Measurements from ENCODE around the gene ABCC1. TPM values are rescaled to one million over a fixed set of nuclear protein-coding genes. Genes with fewer than 3 reads are reported as not detected.

Gene ABCC1
- polyA plus RNA-seq, 1 of the 3 experiments (the other 2 are of a cell fraction) = 23.7 TPM

DNA sequence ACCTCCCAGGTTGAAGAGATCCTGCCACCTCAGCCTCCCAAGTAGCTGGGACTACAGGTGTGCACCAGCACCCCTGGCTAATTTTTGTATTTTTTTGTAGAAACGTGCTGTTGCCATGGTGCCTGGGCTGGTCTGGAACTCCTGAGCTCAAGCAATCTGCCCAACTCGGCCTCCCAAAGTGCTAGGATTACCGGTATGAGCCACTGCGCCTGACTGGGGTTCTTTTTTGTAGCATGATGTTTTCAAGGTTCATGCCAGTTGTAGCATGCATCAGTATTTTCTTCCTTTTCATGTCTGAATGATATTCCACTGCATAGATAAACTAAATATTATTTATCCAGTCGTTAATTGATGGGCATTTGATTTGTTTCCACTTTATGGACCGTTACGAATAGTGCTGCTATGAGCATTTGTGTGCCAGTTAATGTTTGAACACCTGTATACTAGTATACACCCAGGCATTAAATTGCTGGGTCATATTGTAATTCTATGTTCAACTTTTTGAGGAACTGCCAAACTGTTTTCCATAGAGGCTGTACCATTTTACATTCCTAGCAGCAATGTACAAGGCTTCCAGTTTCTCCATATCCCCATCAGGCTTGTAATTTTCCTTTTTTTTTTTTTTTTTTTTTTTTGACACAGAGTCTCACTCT is 36.2 kb upstream of the ABCC1 start:
- POLR2A ChIA-PET = no interaction called here
- no peak overlapping the region for H2AFZ ChIP-seq (ENCODE audit: low read depth)
- CTCF ChIA-PET = interaction anchor here (0.7 kb wide), 1 partner anchor 76 kb away, joined by 3 read pairs; no protein-coding TSS in a partner anchor
- H3K27me3 ChIP-seq (ENCODE audit: insufficient read depth) = no peaks in the 10 kb centered on the region
- H3K9ac ChIP-seq = no peak overlapping the region
- no peaks in the 10 kb centered on the region for H3K9me3 ChIP-seq
- no peaks in the 10 kb centered on the region for H3K4me1 ChIP-seq (ENCODE audit: control insufficient read depth in 1 of 2, insufficient read depth in 2 of 2, low read depth in 1 of 2, low read length in 1 of 2)
- H3K36me3 ChIP-seq (replicated peaks in 1 of 2; ENCODE audit: control insufficient read depth in 1 of 2, insufficient read depth in 2 of 2, low read length in 1 of 2) = no peaks in the 10 kb centered on the region
- H3F3A ChIP-seq (replicated peaks; ENCODE audit: insufficient read depth) = no peaks in the 10 kb centered on the region
- no peaks in the 10 kb centered on the region for H3K9me2 ChIP-seq
- WGBS (ENCODE audit: low lambda C conversion rate) = 68% methylated on average over 7 of the region's 7 CpGs
- H3K27ac ChIP-seq (ENCODE audit: low read depth in 2 of 2, low read length in 1 of 2) = no peak overlapping the region
- TF ChIP-seq YY1 (IDR thresholded peaks at IDR 0.05; ENCODE audit: low read depth) (no peak), EZH2phosphoT487 (IDR thresholded peaks at IDR 0.05; ENCODE audit: borderline replicate concordance, low read depth) (no peak), NRF1 (IDR thresholded peaks at IDR 0.05; ENCODE audit: low read depth, low read length) (no peak), FOXM1 (IDR thresholded peaks at IDR 0.05; ENCODE audit: low read depth) (no peak), POLR2AphosphoS5 (IDR thresholded peaks at IDR 0.05; ENCODE audit: low read depth, low read length) (no peak), TEAD4 (IDR thresholded peaks at IDR 0.05; ENCODE audit: borderline replicate concordance, insufficient read depth) (no peak), FOSL2 (IDR thresholded peaks at IDR 0.05; ENCODE audit: borderline replicate concordance, low read depth) (no peak), TCF12 (IDR thresholded peaks at IDR 0.05) (no peak), CHD2 (IDR thresholded peaks at IDR 0.05; ENCODE audit: low read length, partially characterized antibody) (no peak), GATA2 (CRISPR knock-in tag; IDR thresholded peaks at IDR 0.05) (no peak), TAF1 (IDR thresholded peaks at IDR 0.05; ENCODE audit: borderline replicate concordance, low read depth, low read length) (no peak), RCOR1 (IDR thresholded peaks at IDR 0.05; ENCODE audit: low read length) (no peak), RXRA (IDR thresholded peaks at IDR 0.05; ENCODE audit: borderline replicate concordance, low read depth) (no peak), ELF1 (IDR thresholded peaks at IDR 0.05) (no peak), SMC3 (IDR thresholded peaks at IDR 0.05; ENCODE audit: low read depth, low read length) (no peak)
- TF ChIP-seq, protein P1, sequence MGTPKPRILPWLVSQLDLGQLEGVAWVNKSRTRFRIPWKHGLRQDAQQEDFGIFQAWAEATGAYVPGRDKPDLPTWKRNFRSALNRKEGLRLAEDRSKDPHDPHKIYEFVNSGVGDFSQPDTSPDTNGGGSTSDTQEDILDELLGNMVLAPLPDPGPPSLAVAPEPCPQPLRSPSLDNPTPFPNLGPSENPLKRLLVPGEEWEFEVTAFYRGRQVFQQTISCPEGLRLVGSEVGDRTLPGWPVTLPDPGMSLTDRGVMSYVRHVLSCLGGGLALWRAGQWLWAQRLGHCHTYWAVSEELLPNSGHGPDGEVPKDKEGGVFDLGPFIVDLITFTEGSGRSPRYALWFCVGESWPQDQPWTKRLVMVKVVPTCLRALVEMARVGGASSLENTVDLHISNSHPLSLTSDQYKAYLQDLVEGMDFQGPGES (IDR thresholded peaks at IDR 0.05; ENCODE audit: low read depth, low read length) = no peak
- TF ChIP-seq, protein P2, sequence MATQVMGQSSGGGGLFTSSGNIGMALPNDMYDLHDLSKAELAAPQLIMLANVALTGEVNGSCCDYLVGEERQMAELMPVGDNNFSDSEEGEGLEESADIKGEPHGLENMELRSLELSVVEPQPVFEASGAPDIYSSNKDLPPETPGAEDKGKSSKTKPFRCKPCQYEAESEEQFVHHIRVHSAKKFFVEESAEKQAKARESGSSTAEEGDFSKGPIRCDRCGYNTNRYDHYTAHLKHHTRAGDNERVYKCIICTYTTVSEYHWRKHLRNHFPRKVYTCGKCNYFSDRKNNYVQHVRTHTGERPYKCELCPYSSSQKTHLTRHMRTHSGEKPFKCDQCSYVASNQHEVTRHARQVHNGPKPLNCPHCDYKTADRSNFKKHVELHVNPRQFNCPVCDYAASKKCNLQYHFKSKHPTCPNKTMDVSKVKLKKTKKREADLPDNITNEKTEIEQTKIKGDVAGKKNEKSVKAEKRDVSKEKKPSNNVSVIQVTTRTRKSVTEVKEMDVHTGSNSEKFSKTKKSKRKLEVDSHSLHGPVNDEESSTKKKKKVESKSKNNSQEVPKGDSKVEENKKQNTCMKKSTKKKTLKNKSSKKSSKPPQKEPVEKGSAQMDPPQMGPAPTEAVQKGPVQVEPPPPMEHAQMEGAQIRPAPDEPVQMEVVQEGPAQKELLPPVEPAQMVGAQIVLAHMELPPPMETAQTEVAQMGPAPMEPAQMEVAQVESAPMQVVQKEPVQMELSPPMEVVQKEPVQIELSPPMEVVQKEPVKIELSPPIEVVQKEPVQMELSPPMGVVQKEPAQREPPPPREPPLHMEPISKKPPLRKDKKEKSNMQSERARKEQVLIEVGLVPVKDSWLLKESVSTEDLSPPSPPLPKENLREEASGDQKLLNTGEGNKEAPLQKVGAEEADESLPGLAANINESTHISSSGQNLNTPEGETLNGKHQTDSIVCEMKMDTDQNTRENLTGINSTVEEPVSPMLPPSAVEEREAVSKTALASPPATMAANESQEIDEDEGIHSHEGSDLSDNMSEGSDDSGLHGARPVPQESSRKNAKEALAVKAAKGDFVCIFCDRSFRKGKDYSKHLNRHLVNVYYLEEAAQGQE (IDR thresholded peaks at IDR 0.05; ENCODE audit: low read depth, low read length) = no peak
- TF ChIP-seq, protein P3, sequence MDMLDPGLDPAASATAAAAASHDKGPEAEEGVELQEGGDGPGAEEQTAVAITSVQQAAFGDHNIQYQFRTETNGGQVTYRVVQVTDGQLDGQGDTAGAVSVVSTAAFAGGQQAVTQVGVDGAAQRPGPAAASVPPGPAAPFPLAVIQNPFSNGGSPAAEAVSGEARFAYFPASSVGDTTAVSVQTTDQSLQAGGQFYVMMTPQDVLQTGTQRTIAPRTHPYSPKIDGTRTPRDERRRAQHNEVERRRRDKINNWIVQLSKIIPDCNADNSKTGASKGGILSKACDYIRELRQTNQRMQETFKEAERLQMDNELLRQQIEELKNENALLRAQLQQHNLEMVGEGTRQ (IDR thresholded peaks at IDR 0.05; ENCODE audit: borderline replicate concordance, low read depth, low read length) = no peak
- TF ChIP-seq, protein P4, sequence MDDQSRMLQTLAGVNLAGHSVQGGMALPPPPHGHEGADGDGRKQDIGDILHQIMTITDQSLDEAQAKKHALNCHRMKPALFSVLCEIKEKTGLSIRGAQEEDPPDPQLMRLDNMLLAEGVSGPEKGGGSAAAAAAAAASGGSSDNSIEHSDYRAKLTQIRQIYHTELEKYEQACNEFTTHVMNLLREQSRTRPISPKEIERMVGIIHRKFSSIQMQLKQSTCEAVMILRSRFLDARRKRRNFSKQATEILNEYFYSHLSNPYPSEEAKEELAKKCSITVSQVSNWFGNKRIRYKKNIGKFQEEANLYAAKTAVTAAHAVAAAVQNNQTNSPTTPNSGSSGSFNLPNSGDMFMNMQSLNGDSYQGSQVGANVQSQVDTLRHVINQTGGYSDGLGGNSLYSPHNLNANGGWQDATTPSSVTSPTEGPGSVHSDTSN (IDR thresholded peaks at IDR 0.05) = no peak
- TF ChIP-seq, protein P5, sequence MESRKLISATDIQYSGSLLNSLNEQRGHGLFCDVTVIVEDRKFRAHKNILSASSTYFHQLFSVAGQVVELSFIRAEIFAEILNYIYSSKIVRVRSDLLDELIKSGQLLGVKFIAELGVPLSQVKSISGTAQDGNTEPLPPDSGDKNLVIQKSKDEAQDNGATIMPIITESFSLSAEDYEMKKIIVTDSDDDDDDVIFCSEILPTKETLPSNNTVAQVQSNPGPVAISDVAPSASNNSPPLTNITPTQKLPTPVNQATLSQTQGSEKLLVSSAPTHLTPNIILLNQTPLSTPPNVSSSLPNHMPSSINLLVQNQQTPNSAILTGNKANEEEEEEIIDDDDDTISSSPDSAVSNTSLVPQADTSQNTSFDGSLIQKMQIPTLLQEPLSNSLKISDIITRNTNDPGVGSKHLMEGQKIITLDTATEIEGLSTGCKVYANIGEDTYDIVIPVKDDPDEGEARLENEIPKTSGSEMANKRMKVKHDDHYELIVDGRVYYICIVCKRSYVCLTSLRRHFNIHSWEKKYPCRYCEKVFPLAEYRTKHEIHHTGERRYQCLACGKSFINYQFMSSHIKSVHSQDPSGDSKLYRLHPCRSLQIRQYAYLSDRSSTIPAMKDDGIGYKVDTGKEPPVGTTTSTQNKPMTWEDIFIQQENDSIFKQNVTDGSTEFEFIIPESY (IDR thresholded peaks at IDR 0.05; ENCODE audit: borderline replicate concordance, low read depth) = no peak
- no peak for DNase-seq
- no peaks in the 10 kb centered on the region for H4K20me1 ChIP-seq (ENCODE audit: insufficient read depth)
- no peak overlapping the region for H3K4me2 ChIP-seq
- H3K4me3 ChIP-seq (ENCODE audit: low read depth in 2 of 2, low read length in 1 of 2) = no peak overlapping the region
- H3K79me2 ChIP-seq (ENCODE audit: insufficient read depth) = no peaks in the 10 kb centered on the region

Data from SK-N-SH (cell line).